ENCODE data around the gene CRAT. TPM values are rescaled to one million over a fixed set of nuclear protein-coding genes. Genes with fewer than 3 reads are reported as not detected.

Gene CRAT
- total RNA-seq: 26.4 to 27.6 TPM (median 26.4 TPM) in 3 replicates

GRCh38 chr9:129110740-129111527, at the start of gene CRAT, which contains the start of gene PTPA:
Gene CRAT (minus strand): TSS chr9:129110793. CDS start chr9:129110509, 284 bp downstream.
Gene PTPA (plus strand): TSS chr9:129111415. CDS start chr9:129111601, 186 bp downstream.
- no peak for TF ChIP-seq CTCF (IDR thresholded peaks at IDR 0.05; ENCODE audit: unreplicated experiment)
- H3K36me3 Mint-ChIP-seq: peaks cover 3% of the 10 kb centered on the region
- no peaks in the 10 kb centered on the region for H3K9me3 Mint-ChIP-seq
- DNase-seq (ENCODE audit: low spot score in 2 of 2, unreplicated experiment in 2 of 2): peak; percentile 91 to 92
- no peaks in the 10 kb centered on the region for H3K27me3 Mint-ChIP-seq (ENCODE audit: low read depth)
- H3K4me3 Mint-ChIP-seq: peak within 1 kb of the TSS; percentile 97
- H3K4me1 Mint-ChIP-seq: peaks cover 35% of the 10 kb centered on the region
- peak within 1 kb of the TSS; percentile 97 for H3K27ac Mint-ChIP-seq

- Mint-ChIP-seq H3K4me1 (no peaks in the 10 kb centered on the region), H3K4me3 (no peak overlapping the region), H3K27ac (no peak overlapping the region), H3K9me3 (no peaks in the 10 kb centered on the region), H3K27me3 (ENCODE audit: low read depth) (no peaks in the 10 kb centered on the region), H3K36me3 (peaks cover 15% of the 10 kb centered on the region)
- no peak for TF ChIP-seq CTCF (IDR thresholded peaks at IDR 0.05; ENCODE audit: unreplicated experiment)
- DNase-seq (ENCODE audit: low spot score in 2 of 2, unreplicated experiment in 2 of 2): no peak
Observed at GRCh38 chr9:129156163-129156562, 45.6 kb upstream of the CRAT start.

GRCh38 chr9:129154866-129155477, 44.4 kb upstream of the CRAT start:
- Mint-ChIP-seq H3K27ac (no peak overlapping the region), H3K9me3 (no peaks in the 10 kb centered on the region), H3K27me3 (ENCODE audit: low read depth) (no peaks in the 10 kb centered on the region), H3K4me3 (no peak overlapping the region), H3K4me1 (no peaks in the 10 kb centered on the region), H3K36me3 (peaks cover 17% of the 10 kb centered on the region)
- no peak for TF ChIP-seq CTCF (IDR thresholded peaks at IDR 0.05; ENCODE audit: unreplicated experiment)
- no peak for DNase-seq (ENCODE audit: low spot score in 2 of 2, unreplicated experiment in 2 of 2)

- no peak overlapping the region for H3K4me3 Mint-ChIP-seq
- no peaks in the 10 kb centered on the region for H3K9me3 Mint-ChIP-seq
Observed at GRCh38 chr9:129151469-129151868, 40.9 kb upstream of the CRAT start.

GRCh38 chr9:129150672-129151211, 40.1 kb upstream of the CRAT start:
- Mint-ChIP-seq H3K27me3 (ENCODE audit: low read depth) (no peaks in the 10 kb centered on the region), H3K4me3 (no peak overlapping the region), H3K36me3 (peaks cover 17% of the 10 kb centered on the region), H3K4me1 (peaks cover 16% of the 10 kb centered on the region), H3K27ac (no peak overlapping the region), H3K9me3 (no peaks in the 10 kb centered on the region)
- TF ChIP-seq CTCF (IDR thresholded peaks at IDR 0.05; ENCODE audit: unreplicated experiment): no peak
- DNase-seq (ENCODE audit: low spot score in 2 of 2, unreplicated experiment in 2 of 2): no peak

More at GRCh38 chr9:129151469-129151868, 40.9 kb upstream of the CRAT start:
- DNase-seq (ENCODE audit: low spot score in 2 of 2, unreplicated experiment in 2 of 2): no peak
- Mint-ChIP-seq H3K27ac (no peak overlapping the region), H3K36me3 (peaks cover 17% of the 10 kb centered on the region), H3K27me3 (ENCODE audit: low read depth) (no peaks in the 10 kb centered on the region), H3K4me1 (peaks cover 10% of the 10 kb centered on the region)
- no peak for TF ChIP-seq CTCF (IDR thresholded peaks at IDR 0.05; ENCODE audit: unreplicated experiment)

Data from mesothelial cell of epicardium (in vitro differentiated cells).